HG03097 (cell line): ENCODE results near the gene MYO16.

Source experiments
- ATAC-seq: cut with Tn5 transposase; IDR thresholded peaks from one replicate; pipeline ENCODE4 v1.9.1; 2021; ENCODE audit not compliant: unreplicated experiment, low FRiP score

Gene MYO16

GRCh38 chr13:109162248-109163036 is 533.0 kb downstream of the MYO16 start:
- peak; percentile 80 for ATAC-seq

- no peak for ATAC-seq
Observed at GRCh38 chr13:109163037-109163379, 533.6 kb downstream of the MYO16 start.

GRCh38 chr13:109165417-109165904 is 536.0 kb downstream of the MYO16 start:
- no peak for ATAC-seq

GRCh38 chr13:109166804-109167203 is 537.4 kb downstream of the MYO16 start:
- peak; percentile 40 for ATAC-seq

- no peak for ATAC-seq
Observed at GRCh38 chr13:109172136-109172535, 542.7 kb downstream of the MYO16 start.

GRCh38 chr13:109175666-109176065 is 546.3 kb downstream of the MYO16 start:
- ATAC-seq = no peak

GRCh38 chr13:109180905-109181425 is 551.6 kb downstream of the MYO16 start:
- ATAC-seq = no peak

- ATAC-seq = no peak
Observed at GRCh38 chr13:109182777-109183465, 553.5 kb downstream of the MYO16 start.

GRCh38 chr13:109191413-109191812 is 562.0 kb downstream of the MYO16 start:
- no peak for ATAC-seq

- no peak for ATAC-seq
Observed at GRCh38 chr13:109192306-109192705, 562.9 kb downstream of the MYO16 start.

- ATAC-seq = no peak
Observed at GRCh38 chr13:109196948-109197347, 567.5 kb downstream of the MYO16 start.

GRCh38 chr13:109198585-109198984 is 569.2 kb downstream of the MYO16 start:
- ATAC-seq = no peak

GRCh38 chr13:109199280-109199679 is 569.9 kb downstream of the MYO16 start:
- no peak for ATAC-seq

GRCh38 chr13:109200556-109200955 is 571.1 kb downstream of the MYO16 start:
- ATAC-seq = no peak

- no peak for ATAC-seq
Observed at GRCh38 chr13:109203587-109203986, 574.2 kb downstream of the MYO16 start.

GRCh38 chr13:109204252-109204651 is 574.8 kb downstream of the MYO16 start:
- ATAC-seq = no peak

GRCh38 chr13:109204657-109205056 is 575.2 kb downstream of the MYO16 start:
- no peak for ATAC-seq

- no peak for ATAC-seq
Observed at GRCh38 chr13:109205315-109205714, 575.9 kb downstream of the MYO16 start.

GRCh38 chr13:109206616-109207015 is 577.2 kb downstream of the MYO16 start:
- no peak for ATAC-seq

- no peak for ATAC-seq
Observed at GRCh38 chr13:109207622-109208021, 578.2 kb downstream of the MYO16 start.

GRCh38 chr13:109208522-109208921 is 579.1 kb downstream of the MYO16 start:
- no peak for ATAC-seq

GRCh38 chr13:109209526-109209925 is 580.1 kb downstream of the MYO16 start:
- ATAC-seq = no peak
